ENCODE data around the gene CPT2.

- TF ChIP-seq CTCF (IDR thresholded peaks at IDR 0.05) (no peak), EP300 (IDR thresholded peaks at IDR 0.05) (no peak)
Measured at GRCh38 chr1:53242381-53242780, 45.8 kb downstream of the CPT2 start.
